ENCODE measurements around the gene TP53I11.

The TP53I11 gene

DNA sequence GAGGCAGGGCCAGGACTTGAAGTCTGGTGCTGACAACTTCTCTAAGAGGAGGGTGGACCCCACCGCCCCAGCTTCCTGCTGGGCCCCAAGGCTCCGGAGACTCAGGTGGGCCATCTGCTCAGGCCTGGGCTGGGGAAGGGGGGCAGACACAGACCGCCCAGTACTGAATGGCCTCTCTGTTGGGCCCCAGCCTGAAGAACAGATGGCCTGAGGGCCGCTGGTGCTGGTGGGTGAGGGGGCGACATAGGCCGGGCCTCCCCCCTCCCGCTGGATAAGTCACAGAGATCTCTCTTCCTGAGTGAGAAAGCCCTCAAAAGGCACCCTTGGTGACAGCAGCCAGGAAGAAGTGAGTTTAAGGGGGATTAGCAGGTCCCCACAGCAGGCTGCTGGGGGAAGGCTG lies 12.5 kb upstream of the TP53I11 start:
- TF ChIP-seq ISL1 (CRISPR knock-in tag; IDR thresholded peaks at IDR 0.05) (no peak), TOX (CRISPR knock-in tag; IDR thresholded peaks at IDR 0.05; ENCODE audit: borderline replicate concordance) (no peak), ZFP3 (CRISPR knock-in tag; IDR thresholded peaks at IDR 0.05) (no peak), ZC3H10 (CRISPR knock-in tag; IDR thresholded peaks at IDR 0.05) (no peak), BACH2 (CRISPR knock-in tag; IDR thresholded peaks at IDR 0.05; ENCODE audit: borderline replicate concordance) (no peak), RARB (CRISPR knock-in tag; IDR thresholded peaks at IDR 0.05) (no peak), SNAI2 (CRISPR knock-in tag; IDR thresholded peaks at IDR 0.05) (no peak), ZNF565 (CRISPR knock-in tag; conservative IDR thresholded peaks at IDR 0.05; ENCODE audit: low read depth) (no peak), ARNTL (CRISPR knock-in tag; IDR thresholded peaks at IDR 0.05; ENCODE audit: borderline replicate concordance, low read depth) (no peak), ESRRG (CRISPR knock-in tag; IDR thresholded peaks at IDR 0.05) (no peak)
- TF ChIP-seq, protein P1, sequence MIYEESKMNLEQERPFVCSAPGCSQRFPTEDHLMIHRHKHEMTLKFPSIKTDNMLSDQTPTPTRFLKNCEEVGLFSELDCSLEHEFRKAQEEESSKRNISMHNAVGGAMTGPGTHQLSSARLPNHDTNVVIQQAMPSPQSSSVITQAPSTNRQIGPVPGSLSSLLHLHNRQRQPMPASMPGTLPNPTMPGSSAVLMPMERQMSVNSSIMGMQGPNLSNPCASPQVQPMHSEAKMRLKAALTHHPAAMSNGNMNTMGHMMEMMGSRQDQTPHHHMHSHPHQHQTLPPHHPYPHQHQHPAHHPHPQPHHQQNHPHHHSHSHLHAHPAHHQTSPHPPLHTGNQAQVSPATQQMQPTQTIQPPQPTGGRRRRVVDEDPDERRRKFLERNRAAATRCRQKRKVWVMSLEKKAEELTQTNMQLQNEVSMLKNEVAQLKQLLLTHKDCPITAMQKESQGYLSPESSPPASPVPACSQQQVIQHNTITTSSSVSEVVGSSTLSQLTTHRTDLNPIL (CRISPR knock-in tag; IDR thresholded peaks at IDR 0.05; ENCODE audit: low read depth), result no peak
- TF ChIP-seq, protein P2, sequence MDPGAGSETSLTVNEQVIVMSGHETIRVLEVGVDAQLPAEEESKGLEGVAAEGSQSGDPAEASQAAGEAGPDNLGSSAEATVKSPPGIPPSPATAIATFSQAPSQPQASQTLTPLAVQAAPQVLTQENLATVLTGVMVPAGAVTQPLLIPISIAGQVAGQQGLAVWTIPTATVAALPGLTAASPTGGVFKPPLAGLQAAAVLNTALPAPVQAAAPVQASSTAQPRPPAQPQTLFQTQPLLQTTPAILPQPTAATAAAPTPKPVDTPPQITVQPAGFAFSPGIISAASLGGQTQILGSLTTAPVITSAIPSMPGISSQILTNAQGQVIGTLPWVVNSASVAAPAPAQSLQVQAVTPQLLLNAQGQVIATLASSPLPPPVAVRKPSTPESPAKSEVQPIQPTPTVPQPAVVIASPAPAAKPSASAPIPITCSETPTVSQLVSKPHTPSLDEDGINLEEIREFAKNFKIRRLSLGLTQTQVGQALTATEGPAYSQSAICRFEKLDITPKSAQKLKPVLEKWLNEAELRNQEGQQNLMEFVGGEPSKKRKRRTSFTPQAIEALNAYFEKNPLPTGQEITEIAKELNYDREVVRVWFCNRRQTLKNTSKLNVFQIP (CRISPR knock-in tag; IDR thresholded peaks at IDR 0.05; ENCODE audit: borderline replicate concordance, low read depth), result no peak
- TF ChIP-seq, protein P3, sequence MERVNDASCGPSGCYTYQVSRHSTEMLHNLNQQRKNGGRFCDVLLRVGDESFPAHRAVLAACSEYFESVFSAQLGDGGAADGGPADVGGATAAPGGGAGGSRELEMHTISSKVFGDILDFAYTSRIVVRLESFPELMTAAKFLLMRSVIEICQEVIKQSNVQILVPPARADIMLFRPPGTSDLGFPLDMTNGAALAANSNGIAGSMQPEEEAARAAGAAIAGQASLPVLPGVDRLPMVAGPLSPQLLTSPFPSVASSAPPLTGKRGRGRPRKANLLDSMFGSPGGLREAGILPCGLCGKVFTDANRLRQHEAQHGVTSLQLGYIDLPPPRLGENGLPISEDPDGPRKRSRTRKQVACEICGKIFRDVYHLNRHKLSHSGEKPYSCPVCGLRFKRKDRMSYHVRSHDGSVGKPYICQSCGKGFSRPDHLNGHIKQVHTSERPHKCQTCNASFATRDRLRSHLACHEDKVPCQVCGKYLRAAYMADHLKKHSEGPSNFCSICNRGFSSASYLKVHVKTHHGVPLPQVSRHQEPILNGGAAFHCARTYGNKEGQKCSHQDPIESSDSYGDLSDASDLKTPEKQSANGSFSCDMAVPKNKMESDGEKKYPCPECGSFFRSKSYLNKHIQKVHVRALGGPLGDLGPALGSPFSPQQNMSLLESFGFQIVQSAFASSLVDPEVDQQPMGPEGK (CRISPR knock-in tag; IDR thresholded peaks at IDR 0.05; ENCODE audit: borderline replicate concordance), result no peak
- TF ChIP-seq, protein P4, sequence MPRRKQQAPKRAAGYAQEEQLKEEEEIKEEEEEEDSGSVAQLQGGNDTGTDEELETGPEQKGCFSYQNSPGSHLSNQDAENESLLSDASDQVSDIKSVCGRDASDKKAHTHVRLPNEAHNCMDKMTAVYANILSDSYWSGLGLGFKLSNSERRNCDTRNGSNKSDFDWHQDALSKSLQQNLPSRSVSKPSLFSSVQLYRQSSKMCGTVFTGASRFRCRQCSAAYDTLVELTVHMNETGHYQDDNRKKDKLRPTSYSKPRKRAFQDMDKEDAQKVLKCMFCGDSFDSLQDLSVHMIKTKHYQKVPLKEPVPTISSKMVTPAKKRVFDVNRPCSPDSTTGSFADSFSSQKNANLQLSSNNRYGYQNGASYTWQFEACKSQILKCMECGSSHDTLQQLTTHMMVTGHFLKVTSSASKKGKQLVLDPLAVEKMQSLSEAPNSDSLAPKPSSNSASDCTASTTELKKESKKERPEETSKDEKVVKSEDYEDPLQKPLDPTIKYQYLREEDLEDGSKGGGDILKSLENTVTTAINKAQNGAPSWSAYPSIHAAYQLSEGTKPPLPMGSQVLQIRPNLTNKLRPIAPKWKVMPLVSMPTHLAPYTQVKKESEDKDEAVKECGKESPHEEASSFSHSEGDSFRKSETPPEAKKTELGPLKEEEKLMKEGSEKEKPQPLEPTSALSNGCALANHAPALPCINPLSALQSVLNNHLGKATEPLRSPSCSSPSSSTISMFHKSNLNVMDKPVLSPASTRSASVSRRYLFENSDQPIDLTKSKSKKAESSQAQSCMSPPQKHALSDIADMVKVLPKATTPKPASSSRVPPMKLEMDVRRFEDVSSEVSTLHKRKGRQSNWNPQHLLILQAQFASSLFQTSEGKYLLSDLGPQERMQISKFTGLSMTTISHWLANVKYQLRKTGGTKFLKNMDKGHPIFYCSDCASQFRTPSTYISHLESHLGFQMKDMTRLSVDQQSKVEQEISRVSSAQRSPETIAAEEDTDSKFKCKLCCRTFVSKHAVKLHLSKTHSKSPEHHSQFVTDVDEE (CRISPR knock-in tag; IDR thresholded peaks at IDR 0.05), result no peak
- ATAC-seq, result no peak

DNA sequence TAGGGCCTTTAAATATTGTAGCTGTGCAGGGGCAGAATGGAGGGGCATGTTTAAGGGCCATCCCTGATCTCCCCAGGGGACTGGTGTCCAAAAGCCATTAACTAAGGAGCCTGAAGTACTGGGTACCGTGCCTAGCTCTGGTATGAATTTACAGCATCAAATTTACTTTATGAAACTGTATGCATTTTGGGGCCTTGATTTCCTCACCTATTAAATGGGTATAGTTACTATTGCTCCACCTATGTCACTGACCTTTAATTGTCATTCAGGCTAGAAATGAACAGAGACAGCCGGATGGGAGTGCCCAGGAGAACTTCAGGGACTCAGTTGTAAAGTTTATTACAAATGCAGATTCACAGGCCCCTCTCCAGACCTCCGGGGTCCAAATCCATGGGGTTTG lies 11.8 kb upstream of the TP53I11 start:
- no peak for ATAC-seq
- TF ChIP-seq TCF4 (CRISPR knock-in tag; IDR thresholded peaks at IDR 0.05; ENCODE audit: borderline replicate concordance) (no peak), ISL1 (CRISPR knock-in tag; IDR thresholded peaks at IDR 0.05) (no peak), RARB (CRISPR knock-in tag; IDR thresholded peaks at IDR 0.05) (no peak)
- TF ChIP-seq, protein P3 (CRISPR knock-in tag; IDR thresholded peaks at IDR 0.05; ENCODE audit: borderline replicate concordance), result no peak
- TF ChIP-seq, protein P4 (CRISPR knock-in tag; IDR thresholded peaks at IDR 0.05), result no peak

DNA sequence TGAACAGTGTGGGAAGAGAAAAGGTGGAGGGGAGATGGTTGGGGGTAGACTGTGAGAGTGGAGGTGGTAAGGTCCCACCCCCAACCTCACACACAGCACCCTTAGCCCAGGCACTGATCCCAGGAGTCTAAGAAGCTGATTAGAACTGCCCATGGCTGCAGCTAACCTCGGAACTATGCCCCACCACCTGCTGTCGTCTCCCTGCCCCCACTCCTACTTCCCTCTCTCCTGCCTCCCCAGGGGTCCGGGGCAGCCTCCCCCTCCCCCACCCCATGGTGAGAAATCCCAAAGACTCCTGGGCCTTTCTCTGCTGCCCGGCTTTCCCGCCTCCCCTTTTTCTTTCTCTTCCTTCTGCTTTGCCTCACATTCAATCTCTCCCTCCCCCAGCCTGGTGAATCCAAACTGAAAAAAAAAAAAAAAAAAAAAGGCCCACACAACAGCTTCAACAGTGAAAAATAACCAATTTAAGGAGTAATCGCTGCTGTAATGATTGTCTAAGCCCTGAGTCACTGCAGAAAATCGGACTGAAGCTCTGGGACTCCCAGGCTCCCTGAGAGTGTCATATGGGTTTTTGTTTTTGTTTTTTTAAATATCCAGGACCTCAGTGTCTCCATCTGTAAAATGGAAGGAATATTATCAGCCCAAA lies 9.6 kb upstream of the TP53I11 start:
- no peak for ATAC-seq
- TF ChIP-seq, protein P3 (CRISPR knock-in tag; IDR thresholded peaks at IDR 0.05; ENCODE audit: borderline replicate concordance), result no peak
- TF ChIP-seq, protein P2 (CRISPR knock-in tag; IDR thresholded peaks at IDR 0.05; ENCODE audit: borderline replicate concordance, low read depth), result no peak
- TF ChIP-seq ARNTL (CRISPR knock-in tag; IDR thresholded peaks at IDR 0.05; ENCODE audit: borderline replicate concordance, low read depth) (no peak), ZNF565 (CRISPR knock-in tag; conservative IDR thresholded peaks at IDR 0.05; ENCODE audit: low read depth) (no peak), TCF4 (CRISPR knock-in tag; IDR thresholded peaks at IDR 0.05; ENCODE audit: borderline replicate concordance) (no peak), ZNF70 (CRISPR knock-in tag; IDR thresholded peaks at IDR 0.05) (no peak), OSR1 (CRISPR knock-in tag; IDR thresholded peaks at IDR 0.05) (no peak), RARB (CRISPR knock-in tag; IDR thresholded peaks at IDR 0.05) (no peak), ISL1 (CRISPR knock-in tag; IDR thresholded peaks at IDR 0.05) (no peak)
